Activated T-cell treated with anti-CD3 and anti-CD28 coated beads, Interleukin-2, amount 50 U/mL, for 72 hours (primary cell): ENCODE measurements around the gene LRRC28. TPM values are rescaled to one million over a fixed set of nuclear protein-coding genes. Genes with fewer than 3 reads are reported as not detected.

Experiments used
- ATAC-seq, 2 donors: fragments of 150-1000 bp; cut with Tn5 transposase; replicated peaks in 1 of 2; 2 replicates each; pipeline ENCODE4 v1.10.0; 2021; ENCODE audit warnings: moderate library complexity in 2 of 2, mild to moderate bottlenecking in 1 of 2
- DNase-seq, 2 donors: peaks; one replicate each; pipeline ENCODE4 v3.0.0; 2021 to 2022; ENCODE audit warnings: mixed read lengths in 1 of 2
- H3K27ac Mint-ChIP-seq: one replicate; pipeline ENCODE4 v1.8.0; 2022; ENCODE audit warnings: mild to moderate bottlenecking, moderate library complexity, mixed read lengths
- H3K27me3 Mint-ChIP-seq: one replicate; pipeline ENCODE4 v1.8.0; 2022; ENCODE audit warnings: low read depth, mixed read lengths
- H3K36me3 Mint-ChIP-seq, 2 donors: one replicate each; pipeline ENCODE4 v1.8.0; 2022; ENCODE audit warnings: mixed read lengths in 2 of 2, mild to moderate bottlenecking in 1 of 2; ENCODE audit not compliant: insufficient read depth in 2 of 2
- H3K4me1 Mint-ChIP-seq: one replicate; pipeline ENCODE4 v1.8.0; 2022; ENCODE audit warnings: low read depth, mixed read lengths
- H3K4me3 Mint-ChIP-seq, 2 donors: one replicate each; pipeline ENCODE4 v1.8.0; 2022; ENCODE audit warnings: mild to moderate bottlenecking in 2 of 2, mixed read lengths in 2 of 2, moderate library complexity in 2 of 2
- H3K9me3 Mint-ChIP-seq, 2 donors: one replicate each; pipeline ENCODE4 v1.8.0; 2022; ENCODE audit warnings: mixed read lengths in 2 of 2
- total RNA-seq, 2 donors: library from RNA; stranded (reverse); gene quantifications; one replicate each; pipeline ENCODE4 v1.2.3, GENCODE V29; 2022

Gene LRRC28
- total RNA-seq, 2 donors from 2014 or later = 23.3 to 29.0 TPM

GRCh38 chr15:99295840-99296239 is 44.6 kb downstream of the LRRC28 start:
- Mint-ChIP-seq H3K27me3 (no peaks in the 10 kb centered on the region), H3K4me3 (no peak overlapping the region), H3K27ac (no peak overlapping the region), H3K4me1 (no peaks in the 10 kb centered on the region), H3K36me3 (peaks cover 7 to 19% of the 10 kb centered on the region in 2 donors), H3K9me3 (peaks cover 2 to 3% of the 10 kb centered on the region in 2 donors)
- no peak for ATAC-seq
- DNase-seq = no peak

- DNase-seq (no peak), ATAC-seq (no peak)
- Mint-ChIP-seq H3K9me3 (peaks cover 2 to 3% of the 10 kb centered on the region in 2 donors), H3K27me3 (no peaks in the 10 kb centered on the region), H3K4me1 (no peaks in the 10 kb centered on the region), H3K4me3 (no peak overlapping the region), H3K36me3 (peaks cover 7 to 19% of the 10 kb centered on the region in 2 donors), H3K27ac (no peak overlapping the region)
These were observed 45.1 kb downstream of the LRRC28 start for GRCh38 chr15:99296386-99296785.

GRCh38 chr15:99303907-99304306 is 52.6 kb downstream of the LRRC28 start:
- DNase-seq = no peak
- Mint-ChIP-seq H3K27me3 (no peaks in the 10 kb centered on the region), H3K4me1 (no peaks in the 10 kb centered on the region), H3K4me3 (no peak overlapping the region), H3K9me3 (no peaks in the 10 kb centered on the region), H3K27ac (no peak overlapping the region), H3K36me3 (no peaks in the 10 kb centered on the region)
- ATAC-seq = no peak

GRCh38 chr15:99305761-99306505 is 54.7 kb downstream of the LRRC28 start:
- DNase-seq (no peak), ATAC-seq (no peak)
- no peaks in the 10 kb centered on the region for H3K27me3 Mint-ChIP-seq
- H3K36me3 Mint-ChIP-seq = no peaks in the 10 kb centered on the region
- no peak overlapping the region for H3K27ac Mint-ChIP-seq
- no peaks in the 10 kb centered on the region for H3K4me1 Mint-ChIP-seq
- H3K9me3 Mint-ChIP-seq = no peaks in the 10 kb centered on the region
- H3K4me3 Mint-ChIP-seq = no peak overlapping the region

- Mint-ChIP-seq H3K36me3 (no peaks in the 10 kb centered on the region), H3K4me3 (no peak overlapping the region), H3K27me3 (no peaks in the 10 kb centered on the region), H3K4me1 (no peaks in the 10 kb centered on the region), H3K9me3 (no peaks in the 10 kb centered on the region), H3K27ac (no peak overlapping the region)
- ATAC-seq (no peak), DNase-seq (no peak)
These were observed 55.5 kb downstream of the LRRC28 start for GRCh38 chr15:99306694-99307338.

GRCh38 chr15:99307735-99308134 is 56.5 kb downstream of the LRRC28 start:
- Mint-ChIP-seq H3K27me3 (no peaks in the 10 kb centered on the region), H3K27ac (no peak overlapping the region), H3K9me3 (peaks cover 2 to 5% of the 10 kb centered on the region in 2 donors), H3K4me1 (no peaks in the 10 kb centered on the region), H3K36me3 (peaks cover 3 to 4% of the 10 kb centered on the region in 2 donors), H3K4me3 (no peak overlapping the region)
- ATAC-seq = no peak
- DNase-seq = no peak

GRCh38 chr15:99310745-99311144 is 59.5 kb downstream of the LRRC28 start:
- no peaks in the 10 kb centered on the region for H3K4me1 Mint-ChIP-seq
- H3K27me3 Mint-ChIP-seq = no peaks in the 10 kb centered on the region
- H3K27ac Mint-ChIP-seq = no peak overlapping the region
- H3K9me3 Mint-ChIP-seq = peaks cover 6 to 9% of the 10 kb centered on the region in 2 donors
- peaks cover 3 to 8% of the 10 kb centered on the region in 2 donors for H3K36me3 Mint-ChIP-seq
- ATAC-seq (no peak), DNase-seq (no peak)
- H3K4me3 Mint-ChIP-seq = no peak overlapping the region

GRCh38 chr15:99312228-99312627 is 60.9 kb downstream of the LRRC28 start:
- Mint-ChIP-seq H3K27me3 (no peaks in the 10 kb centered on the region), H3K36me3 (peaks cover 3 to 8% of the 10 kb centered on the region in 2 donors), H3K4me1 (no peaks in the 10 kb centered on the region), H3K9me3 (peaks cover 6 to 9% of the 10 kb centered on the region in 2 donors), H3K4me3 (no peak overlapping the region), H3K27ac (no peak overlapping the region)
- DNase-seq = no peak
- ATAC-seq = no peak

- H3K27me3 Mint-ChIP-seq = no peaks in the 10 kb centered on the region
- no peak for DNase-seq
- peaks cover 3 to 8% of the 10 kb centered on the region in 2 donors for H3K36me3 Mint-ChIP-seq
- H3K27ac Mint-ChIP-seq = no peak overlapping the region
- H3K4me3 Mint-ChIP-seq = no peak overlapping the region
- H3K9me3 Mint-ChIP-seq = peaks cover 6 to 9% of the 10 kb centered on the region in 2 donors
- H3K4me1 Mint-ChIP-seq = no peaks in the 10 kb centered on the region
- ATAC-seq = no peak
These were observed 61.5 kb downstream of the LRRC28 start for GRCh38 chr15:99312794-99313193.

GRCh38 chr15:99315636-99316035 is 64.4 kb downstream of the LRRC28 start:
- ATAC-seq (no peak), DNase-seq (no peak)
- Mint-ChIP-seq H3K27me3 (no peaks in the 10 kb centered on the region), H3K9me3 (peaks cover 6 to 9% of the 10 kb centered on the region in 2 donors), H3K4me1 (no peaks in the 10 kb centered on the region), H3K27ac (no peak overlapping the region), H3K4me3 (no peak overlapping the region), H3K36me3 (peaks cover 3 to 8% of the 10 kb centered on the region in 2 donors)

GRCh38 chr15:99320374-99321215 is 69.3 kb downstream of the LRRC28 start:
- no peak overlapping the region for H3K4me3 Mint-ChIP-seq
- no peaks in the 10 kb centered on the region for H3K36me3 Mint-ChIP-seq
- no peaks in the 10 kb centered on the region for H3K9me3 Mint-ChIP-seq
- H3K27me3 Mint-ChIP-seq = no peaks in the 10 kb centered on the region
- no peak for DNase-seq
- peaks cover 12% of the 10 kb centered on the region for H3K4me1 Mint-ChIP-seq
- no peak for ATAC-seq
- no peak overlapping the region for H3K27ac Mint-ChIP-seq

- peaks cover 12% of the 10 kb centered on the region for H3K4me1 Mint-ChIP-seq
- H3K4me3 Mint-ChIP-seq = no peak overlapping the region
- no peak overlapping the region for H3K27ac Mint-ChIP-seq
- no peak for DNase-seq
- H3K9me3 Mint-ChIP-seq = no peaks in the 10 kb centered on the region
- H3K36me3 Mint-ChIP-seq = no peaks in the 10 kb centered on the region
- no peaks in the 10 kb centered on the region for H3K27me3 Mint-ChIP-seq
- no peak for ATAC-seq
These were observed 70.2 kb downstream of the LRRC28 start for GRCh38 chr15:99321468-99321867.
